ENCODE results near the gene H6PD. TPM values are rescaled to one million over a fixed set of nuclear protein-coding genes. Genes with fewer than 3 reads are reported as not detected.
A peak's percentile ranks its signal among the peaks of the same experiment; 100 is the strongest.

Gene H6PD
- total RNA-seq, 2 experiments from 2014 or later = 9.7 to 10.2 TPM

DNA sequence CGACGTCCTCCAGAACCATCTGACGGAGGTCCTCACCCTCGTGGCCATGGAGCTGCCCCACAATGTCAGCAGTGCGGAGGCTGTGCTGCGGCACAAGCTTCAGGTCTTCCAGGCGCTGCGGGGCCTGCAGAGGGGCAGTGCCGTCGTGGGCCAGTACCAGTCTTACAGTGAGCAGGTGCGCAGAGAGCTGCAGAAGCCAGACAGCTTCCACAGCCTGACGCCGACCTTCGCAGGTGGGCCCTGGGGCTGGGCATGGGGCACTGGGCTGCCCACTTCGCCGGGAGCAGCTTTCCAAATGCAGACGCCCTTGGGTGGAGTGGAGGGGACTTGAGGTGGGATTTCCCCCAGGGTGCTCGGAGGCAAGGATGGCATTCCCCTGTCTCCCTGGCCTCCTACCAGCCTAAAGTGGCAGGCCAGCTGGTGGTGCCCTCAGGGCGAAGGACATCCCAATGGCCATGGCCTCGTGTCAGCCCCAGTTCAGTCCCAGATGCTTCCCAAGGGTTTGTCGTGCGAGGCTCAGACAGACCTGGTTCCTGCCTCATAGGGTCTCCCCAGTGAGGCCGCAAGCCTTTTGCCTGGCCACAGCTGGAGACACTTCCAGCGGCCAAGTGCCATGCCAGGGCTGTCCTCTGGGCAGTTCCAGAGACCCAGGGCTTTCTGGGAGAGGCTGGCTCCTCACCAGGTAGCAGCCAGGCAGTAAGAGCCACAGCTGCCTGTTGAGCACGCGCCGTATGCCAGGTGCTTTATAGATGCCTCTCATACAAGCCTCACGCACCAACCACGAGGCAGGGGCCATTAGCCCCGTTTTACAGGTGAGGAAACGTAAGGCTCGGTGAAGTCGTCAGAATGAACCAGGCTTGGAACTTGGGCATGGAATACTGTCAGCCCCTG lies 27.8 kb downstream of the H6PD start:
- Mint-ChIP-seq H3K4me1 (ENCODE audit: low read depth) (peaks cover 16% of the 10 kb centered on the region), H3K27me3 (ENCODE audit: low read depth) (no peaks in the 10 kb centered on the region), H3K27ac (no peak overlapping the region), H3K9me3 (ENCODE audit: insufficient read depth) (peaks cover 6% of the 10 kb centered on the region), H3K4me3 (no peak overlapping the region), H3K36me3 (ENCODE audit: low read depth) (peaks cover 12% of the 10 kb centered on the region)
- CTCF ChIA-PET = interaction anchor here (1.0 to 1.5 kb wide), 2 partner anchors 66 to 193 kb away, joined by 3 to 4 read pairs; no protein-coding TSS in a partner anchor
- POLR2A ChIA-PET = no interaction called here
- ATAC-seq (no peak), DNase-seq (no peak)

- no peaks in the 10 kb centered on the region for H3K27me3 Mint-ChIP-seq (ENCODE audit: low read depth)
Observed at GRCh38 chr1:9263276-9263855, 28.8 kb downstream of the H6PD start.

GRCh38 chr1:9263984-9264872 lies 29.7 kb downstream of the H6PD start:
- peaks cover 9% of the 10 kb centered on the region for H3K36me3 Mint-ChIP-seq (ENCODE audit: low read depth)
- CTCF ChIA-PET = interaction anchor here (1.1 to 1.9 kb wide), 3 partner anchors 20 to 226 kb away, joined by 3 to 8 read pairs (median 4); no protein-coding TSS in a partner anchor
- DNase-seq (no peak), ATAC-seq (no peak)
- POLR2A ChIA-PET = interaction anchor here (0.6 kb wide), 1 partner anchor 49 kb away, joined by 3 read pairs; no protein-coding TSS in a partner anchor
- H3K27me3 Mint-ChIP-seq (ENCODE audit: low read depth) = no peaks in the 10 kb centered on the region
- H3K9me3 Mint-ChIP-seq (ENCODE audit: insufficient read depth) = peaks cover 6% of the 10 kb centered on the region
- H3K4me1 Mint-ChIP-seq (ENCODE audit: low read depth) = peaks cover 18% of the 10 kb centered on the region
- H3K4me3 Mint-ChIP-seq = no peak overlapping the region
- no peak overlapping the region for H3K27ac Mint-ChIP-seq

More at GRCh38 chr1:9263276-9263855, 28.8 kb downstream of the H6PD start:
- ATAC-seq = no peak
- no peak for DNase-seq
- H3K27ac Mint-ChIP-seq = no peak overlapping the region
- ChIA-PET CTCF (no interaction called here), POLR2A (no interaction called here)
- H3K4me1 Mint-ChIP-seq (ENCODE audit: low read depth) = peaks cover 18% of the 10 kb centered on the region
- H3K36me3 Mint-ChIP-seq (ENCODE audit: low read depth) = peaks cover 9% of the 10 kb centered on the region
- peaks cover 6% of the 10 kb centered on the region for H3K9me3 Mint-ChIP-seq (ENCODE audit: insufficient read depth)
- no peak overlapping the region for H3K4me3 Mint-ChIP-seq

- ATAC-seq = no peak
- H3K27ac Mint-ChIP-seq = no peak overlapping the region
Observed at GRCh38 chr1:9265037-9265436, 30.5 kb downstream of the H6PD start.

GRCh38 chr1:9265968-9266367 lies 31.4 kb downstream of the H6PD start:
- Mint-ChIP-seq H3K4me3 (no peak overlapping the region), H3K4me1 (ENCODE audit: low read depth) (peaks cover 18% of the 10 kb centered on the region), H3K27ac (no peak overlapping the region), H3K36me3 (ENCODE audit: low read depth) (no peaks in the 10 kb centered on the region), H3K27me3 (ENCODE audit: low read depth) (no peaks in the 10 kb centered on the region), H3K9me3 (ENCODE audit: insufficient read depth) (no peaks in the 10 kb centered on the region)
- no peak for DNase-seq
- POLR2A ChIA-PET = no interaction called here
- CTCF ChIA-PET = interaction anchor here (1.8 to 3.2 kb wide), 3 partner anchors 23 to 225 kb away, joined by 4 to 40 read pairs (median 8); no protein-coding TSS in a partner anchor
- ATAC-seq = no peak

More at GRCh38 chr1:9265037-9265436, 30.5 kb downstream of the H6PD start:
- H3K27me3 Mint-ChIP-seq (ENCODE audit: low read depth) = no peaks in the 10 kb centered on the region
- peaks cover 18% of the 10 kb centered on the region for H3K4me1 Mint-ChIP-seq (ENCODE audit: low read depth)
- peaks cover 2% of the 10 kb centered on the region for H3K9me3 Mint-ChIP-seq (ENCODE audit: insufficient read depth)
- no peak overlapping the region for H3K4me3 Mint-ChIP-seq
- DNase-seq = no peak
- peaks cover 2% of the 10 kb centered on the region for H3K36me3 Mint-ChIP-seq (ENCODE audit: low read depth)
- CTCF ChIA-PET = interaction anchor here (1.1 to 3.2 kb wide), 4 partner anchors 21 to 226 kb away, joined by 3 to 40 read pairs (median 6); no protein-coding TSS in a partner anchor
- POLR2A ChIA-PET = interaction anchor here (0.6 kb wide), 1 partner anchor 48 kb away, joined by 3 read pairs; no protein-coding TSS in a partner anchor

DNA sequence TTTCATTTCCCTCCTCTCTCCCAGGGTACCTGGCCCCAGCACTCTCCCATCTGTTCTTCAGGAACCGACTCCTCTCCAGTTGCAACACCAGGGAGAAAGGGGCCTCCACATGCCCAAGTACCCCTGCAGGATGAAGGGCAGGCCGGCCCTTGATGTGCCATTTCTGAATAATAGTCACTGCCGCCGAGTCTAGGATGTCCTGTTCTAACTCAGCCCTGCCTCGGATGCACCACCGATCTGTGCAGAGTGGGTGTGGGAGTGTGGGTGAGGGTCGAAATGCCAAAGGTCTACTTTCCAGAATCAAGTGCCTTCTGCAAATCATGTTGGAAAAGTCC lies 32.7 kb downstream of the H6PD start:
- POLR2A ChIA-PET = no interaction called here
- Mint-ChIP-seq H3K4me3 (no peak overlapping the region), H3K36me3 (ENCODE audit: low read depth) (no peaks in the 10 kb centered on the region)

DNA sequence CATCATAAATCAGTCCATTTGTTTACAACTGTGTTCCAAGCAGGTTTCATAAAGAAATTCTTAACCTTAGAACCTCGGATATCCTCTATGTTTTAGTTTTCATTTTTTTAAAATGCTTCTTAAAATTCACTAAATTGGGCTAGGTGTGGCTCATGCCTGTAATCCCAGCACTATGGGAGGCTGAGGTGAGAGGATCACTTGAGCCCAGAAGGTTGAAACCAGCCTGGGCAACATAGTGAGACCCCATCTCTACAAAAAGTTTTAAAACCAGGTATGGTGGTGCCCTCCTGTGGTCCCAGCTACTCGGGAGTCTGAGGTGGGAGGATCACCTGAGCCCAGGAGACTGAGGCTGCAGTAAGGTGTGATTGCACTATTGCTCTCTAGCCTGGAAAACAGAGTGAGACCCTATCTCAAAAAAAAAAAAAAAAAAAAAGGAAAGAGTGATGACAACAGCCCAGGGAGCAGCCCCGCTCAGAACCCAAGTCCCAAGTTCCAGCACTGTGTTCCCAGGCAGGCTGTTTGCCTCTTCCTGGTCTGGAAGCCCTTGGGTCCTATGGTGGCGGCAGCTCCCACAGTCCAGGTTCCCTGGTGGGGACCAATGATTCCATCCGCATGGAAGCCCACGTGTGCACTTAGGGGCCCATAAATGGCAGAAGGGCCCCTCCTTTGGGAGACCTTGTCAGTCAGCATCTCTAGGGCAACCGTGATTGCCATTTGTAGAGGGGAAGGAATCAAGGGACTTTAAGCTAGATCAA lies 33.4 kb downstream of the H6PD start:
- Mint-ChIP-seq H3K27ac (no peak overlapping the region), H3K27me3 (ENCODE audit: low read depth) (no peaks in the 10 kb centered on the region), H3K36me3 (ENCODE audit: low read depth) (no peaks in the 10 kb centered on the region), H3K9me3 (ENCODE audit: insufficient read depth) (no peaks in the 10 kb centered on the region), H3K4me3 (no peak overlapping the region), H3K4me1 (ENCODE audit: low read depth) (peaks cover 18% of the 10 kb centered on the region)
- ATAC-seq = no peak
- POLR2A ChIA-PET = no interaction called here
- no peak for DNase-seq
- CTCF ChIA-PET = interaction anchor here (0.7 to 4.1 kb wide), 13 partner anchors 9 to 322 kb away, joined by 3 to 68 read pairs (median 11); no protein-coding TSS in a partner anchor

More for the DNA sequence above, 32.7 kb downstream of the H6PD start:
- Mint-ChIP-seq H3K9me3 (ENCODE audit: insufficient read depth) (no peaks in the 10 kb centered on the region), H3K4me1 (ENCODE audit: low read depth) (peaks cover 18% of the 10 kb centered on the region), H3K27me3 (ENCODE audit: low read depth) (no peaks in the 10 kb centered on the region), H3K27ac (no peak overlapping the region)
- ATAC-seq (peak; percentile 24), DNase-seq (no peak)
- CTCF ChIA-PET = interaction anchor here (0.7 to 4.1 kb wide), 36 partner anchors 10 to 563 kb away, joined by 3 to 68 read pairs (median 4); no protein-coding TSS in a partner anchor

GRCh38 chr1:9269078-9269501 lies 34.5 kb downstream of the H6PD start:
- Mint-ChIP-seq H3K4me3 (no peak overlapping the region), H3K36me3 (ENCODE audit: low read depth) (no peaks in the 10 kb centered on the region), H3K27me3 (ENCODE audit: low read depth) (no peaks in the 10 kb centered on the region), H3K9me3 (ENCODE audit: insufficient read depth) (no peaks in the 10 kb centered on the region), H3K4me1 (ENCODE audit: low read depth) (peaks cover 18% of the 10 kb centered on the region), H3K27ac (no peak overlapping the region)
- ChIA-PET POLR2A (no interaction called here), CTCF (interaction anchor here (1.1 to 4.1 kb wide), 7 partner anchors 12 to 227 kb away, joined by 5 to 68 read pairs (median 15); no protein-coding TSS in a partner anchor)
- ATAC-seq (no peak), DNase-seq (no peak)

GRCh38 chr1:9269721-9270120 lies 35.1 kb downstream of the H6PD start:
- Mint-ChIP-seq H3K4me3 (no peak overlapping the region), H3K27ac (no peak overlapping the region), H3K4me1 (ENCODE audit: low read depth) (peaks cover 18% of the 10 kb centered on the region), H3K9me3 (ENCODE audit: insufficient read depth) (no peaks in the 10 kb centered on the region), H3K36me3 (ENCODE audit: low read depth) (no peaks in the 10 kb centered on the region), H3K27me3 (ENCODE audit: low read depth) (no peaks in the 10 kb centered on the region)
- no peak for DNase-seq
- ChIA-PET POLR2A (no interaction called here), CTCF (interaction anchor here (1.8 to 4.1 kb wide), 5 partner anchors 12 to 226 kb away, joined by 6 to 68 read pairs (median 28); no protein-coding TSS in a partner anchor)
- ATAC-seq = no peak

DNA sequence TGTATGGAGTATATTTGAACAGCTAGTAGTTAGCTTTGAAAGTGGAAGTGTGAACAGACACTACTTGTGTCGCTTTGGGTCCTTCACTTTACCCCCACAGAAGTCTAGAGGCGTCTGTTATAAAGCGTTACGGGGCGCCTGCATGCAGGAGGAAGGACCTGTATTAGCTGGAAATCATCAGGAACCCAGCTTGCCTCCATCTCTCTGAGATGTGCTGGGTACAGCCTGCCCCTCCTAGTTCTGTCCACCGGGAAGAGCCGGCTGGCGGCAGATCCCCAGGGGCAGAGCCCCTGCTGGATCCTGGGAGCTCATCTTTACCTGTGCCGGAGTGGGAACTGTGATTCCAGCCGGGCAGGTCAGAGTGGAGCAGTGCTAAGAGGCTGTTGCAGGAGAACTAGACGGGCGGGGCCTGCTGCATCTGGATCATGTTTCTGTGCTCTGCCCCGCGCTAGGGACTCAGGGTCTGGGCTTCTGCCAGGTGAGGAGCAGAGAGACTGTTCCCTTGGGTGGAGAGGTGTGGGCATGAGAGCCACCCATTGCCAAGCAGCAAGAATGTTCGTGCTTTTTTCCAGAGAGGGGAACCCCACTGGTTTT lies 35.8 kb downstream of the H6PD start:
- no peak for DNase-seq
- Mint-ChIP-seq H3K36me3 (ENCODE audit: low read depth) (no peaks in the 10 kb centered on the region), H3K27me3 (ENCODE audit: low read depth) (no peaks in the 10 kb centered on the region), H3K9me3 (ENCODE audit: insufficient read depth) (no peaks in the 10 kb centered on the region), H3K4me1 (ENCODE audit: low read depth) (peaks cover 23% of the 10 kb centered on the region), H3K4me3 (no peak overlapping the region), H3K27ac (peak overlapping the region; percentile 61)
- no peak for ATAC-seq
- CTCF ChIA-PET = interaction anchor here (2.0 to 4.1 kb wide), 4 partner anchors 19 to 226 kb away, joined by 15 to 68 read pairs (median 28); no protein-coding TSS in a partner anchor
- POLR2A ChIA-PET = no interaction called here

Data from activated CD8-positive, alpha-beta T cell treated with anti-CD3 and anti-CD28 coated beads, Interleukin-2, amount 10 ng/mL, durations not matched to agents 7 days and 5 days (primary cell).